HG03025 (cell line): ENCODE measurements around the gene ISOC1.
A peak's percentile ranks its signal among the peaks of the same experiment; 100 is the strongest.

Source experiments
- ATAC-seq: cut with Tn5 transposase; IDR thresholded peaks from one replicate; pipeline ENCODE4 v1.9.1; 2021; ENCODE audit warnings: mild to moderate bottlenecking, moderate library complexity; ENCODE audit not compliant: unreplicated experiment, low FRiP score

The ISOC1 gene

DNA sequence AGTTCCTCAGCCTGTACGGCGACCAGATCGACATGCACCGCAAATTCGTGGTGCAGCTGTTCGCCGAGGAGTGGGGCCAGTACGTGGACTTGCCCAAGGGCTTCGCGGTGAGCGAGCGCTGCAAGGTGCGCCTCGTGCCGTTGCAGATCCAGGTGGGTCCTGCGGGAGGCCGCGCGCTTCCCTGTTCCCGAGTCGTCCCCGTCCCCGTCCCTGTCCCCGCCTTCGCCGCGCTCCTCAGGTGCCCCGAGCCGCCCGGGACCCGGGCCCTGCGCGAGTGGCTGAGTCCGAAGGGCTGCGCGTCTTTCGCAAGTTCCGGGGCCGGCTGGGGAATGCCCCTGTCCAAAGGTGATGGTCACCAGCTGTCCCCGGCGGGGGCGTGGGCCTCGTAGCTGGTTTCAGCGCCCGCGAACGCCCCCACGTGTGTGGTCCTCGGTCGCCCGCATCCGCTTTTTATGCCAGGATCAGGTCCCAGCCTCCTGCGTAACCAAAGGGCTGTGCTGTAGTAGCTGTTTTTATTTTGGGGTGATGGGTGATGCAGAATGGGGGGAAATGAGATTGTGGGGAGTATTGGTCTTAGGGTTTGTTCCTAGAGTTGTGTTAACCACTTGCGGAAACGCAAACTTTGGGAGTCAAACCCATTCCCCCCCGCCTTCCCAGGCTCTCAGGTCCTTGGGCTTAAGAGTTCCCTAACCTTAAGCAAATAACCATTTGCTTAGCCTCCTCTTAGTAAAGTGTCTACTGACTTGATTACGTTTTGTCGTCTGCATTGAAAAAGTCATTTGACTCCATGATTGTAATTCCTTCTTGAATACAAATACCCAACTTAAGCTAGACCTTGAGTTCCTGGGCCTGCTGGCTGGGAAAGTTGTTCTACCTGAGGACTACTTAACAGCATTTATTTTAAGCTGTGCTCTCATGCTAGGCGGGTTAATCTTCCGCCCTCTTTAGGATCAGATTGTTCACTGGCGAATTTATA is 663 bp downstream of the ISOC1 start:
- peak; percentile 48 for ATAC-seq

DNA sequence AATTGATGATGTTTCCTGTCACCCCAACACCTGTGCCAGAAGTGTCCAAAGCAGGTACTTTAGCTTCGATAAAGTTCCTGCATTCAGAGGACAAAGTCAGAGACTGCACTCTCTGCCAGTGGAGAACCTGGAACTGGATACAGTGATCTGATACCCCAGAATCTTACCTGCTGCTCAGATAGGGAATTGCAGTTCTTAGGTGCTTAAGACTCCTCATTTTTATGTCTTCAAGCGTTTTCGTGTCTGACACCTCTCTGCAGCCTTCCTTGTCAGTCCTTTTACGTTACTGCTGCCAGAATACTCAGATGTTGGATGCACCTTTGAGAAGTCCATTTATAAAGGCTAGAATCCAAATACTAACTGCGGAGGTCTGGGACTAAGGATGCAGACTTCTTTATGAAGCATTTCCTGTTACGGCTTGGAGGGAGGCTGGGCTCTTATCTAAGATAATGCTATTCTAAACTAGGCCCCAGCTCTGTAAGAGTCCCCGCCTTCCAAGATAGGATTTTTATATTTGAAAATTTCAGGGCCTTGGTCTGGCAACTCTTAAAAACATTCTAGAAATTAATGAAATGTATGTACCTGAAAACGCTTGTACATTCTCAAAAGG is 1.9 kb downstream of the ISOC1 start:
- ATAC-seq, result no peak

DNA sequence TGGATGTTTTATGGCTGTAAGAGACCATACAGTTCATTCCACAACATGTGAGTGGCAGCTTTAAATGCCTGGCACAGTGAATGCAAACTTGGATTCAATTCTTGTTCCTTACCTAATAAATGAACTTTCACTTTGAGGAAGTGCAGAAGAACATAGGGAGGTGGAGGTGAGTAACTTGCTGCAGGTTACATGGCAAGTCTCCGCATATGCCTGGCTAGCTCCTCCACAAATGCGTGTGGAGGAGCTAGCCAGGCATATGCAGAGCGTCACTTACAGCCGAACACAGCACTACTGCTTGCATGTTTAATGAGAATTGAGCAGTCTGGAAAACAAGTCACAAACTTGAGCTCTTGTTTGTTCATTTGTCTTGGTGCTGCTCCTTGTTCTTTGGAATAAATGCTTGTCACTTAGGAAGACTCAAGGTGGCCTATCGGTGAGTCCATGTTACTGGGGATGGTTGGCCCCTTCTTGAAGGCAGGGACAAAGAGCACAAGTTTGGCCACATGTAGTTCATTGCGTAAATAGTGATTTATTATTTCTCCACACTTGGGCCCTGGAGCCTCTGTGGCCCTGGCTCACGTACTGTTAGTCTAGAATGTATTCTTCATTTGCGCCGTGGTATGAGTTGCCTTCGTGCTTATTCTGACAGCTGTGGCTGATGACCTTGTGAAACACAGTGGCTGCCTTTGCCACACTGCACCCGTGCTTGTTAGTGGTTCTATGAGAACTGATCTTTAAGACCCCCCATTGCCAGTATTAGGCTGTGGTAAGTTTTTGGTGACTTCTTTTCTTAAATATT is 3.1 kb downstream of the ISOC1 start:
- ATAC-seq, result no peak

DNA sequence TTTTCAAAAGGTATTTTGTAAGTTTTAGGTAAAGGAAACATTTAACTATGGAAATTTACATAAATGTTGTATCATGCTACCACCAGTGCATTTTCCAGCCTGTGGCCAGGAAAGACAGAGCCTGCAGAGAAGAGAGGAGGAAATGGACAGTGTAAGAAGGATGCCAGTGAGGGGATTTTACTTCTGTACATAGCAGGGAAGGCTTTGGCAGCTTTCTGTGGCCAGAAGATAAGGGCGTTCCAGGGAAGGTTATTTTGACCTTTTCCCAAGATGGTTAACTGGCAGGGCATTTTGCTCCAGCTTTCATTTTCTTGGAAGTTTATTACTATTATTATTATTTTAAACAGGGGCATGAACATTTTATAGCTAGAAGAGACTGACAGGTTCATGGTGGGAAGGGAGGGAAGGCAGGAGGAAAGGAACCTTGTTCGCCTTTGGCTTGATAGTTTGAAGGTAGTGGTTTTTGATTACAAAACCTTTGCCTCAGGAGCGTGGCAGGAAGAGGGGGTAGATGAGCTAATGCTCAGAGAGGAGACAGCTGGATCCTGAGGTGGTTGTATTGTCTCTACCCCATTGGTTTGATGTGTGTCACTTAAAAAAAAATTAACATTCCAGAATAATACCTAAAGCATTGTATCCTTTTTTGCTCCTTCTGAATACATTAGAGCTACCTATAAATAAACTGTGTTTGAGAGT is 4.1 kb downstream of the ISOC1 start:
- ATAC-seq, result no peak

DNA sequence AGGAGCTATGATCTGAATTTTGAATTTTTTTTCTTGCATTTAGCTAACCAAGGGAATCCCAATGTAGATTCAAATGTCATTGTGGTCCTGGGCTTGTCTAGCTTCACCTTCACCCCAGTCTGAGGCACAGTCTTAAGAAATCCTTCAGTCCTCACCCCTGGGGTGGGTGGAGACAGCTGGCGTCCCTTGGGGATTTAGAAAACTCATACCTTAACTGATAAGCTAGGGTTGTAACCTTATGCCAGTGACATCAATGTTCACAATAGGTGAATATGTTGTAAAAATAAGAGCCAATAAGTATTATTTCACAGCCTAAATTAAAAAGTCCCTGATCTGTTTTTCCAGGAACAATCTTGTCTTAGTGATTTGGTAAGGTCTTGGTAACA is 4.6 kb downstream of the ISOC1 start:
- ATAC-seq, result no peak

DNA sequence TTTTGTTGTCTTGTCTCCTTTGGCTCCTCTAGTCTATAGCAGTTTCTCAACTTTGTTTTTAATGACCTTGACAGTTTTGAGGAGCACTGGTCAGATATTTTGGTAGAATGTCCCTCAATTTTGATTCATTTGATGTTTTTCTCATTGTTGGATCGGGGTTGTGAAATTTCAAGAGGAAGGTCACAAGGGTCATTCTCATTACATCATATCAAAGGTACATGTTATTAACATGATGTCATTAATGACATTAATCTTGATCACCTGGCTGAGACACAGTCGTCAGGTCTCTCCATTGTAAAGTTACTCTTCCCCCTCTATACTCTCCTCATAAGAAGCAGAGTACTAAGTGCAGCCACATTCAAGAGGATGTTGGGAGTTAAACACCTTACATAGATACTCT is 7.2 kb downstream of the ISOC1 start:
- ATAC-seq, result no peak

DNA sequence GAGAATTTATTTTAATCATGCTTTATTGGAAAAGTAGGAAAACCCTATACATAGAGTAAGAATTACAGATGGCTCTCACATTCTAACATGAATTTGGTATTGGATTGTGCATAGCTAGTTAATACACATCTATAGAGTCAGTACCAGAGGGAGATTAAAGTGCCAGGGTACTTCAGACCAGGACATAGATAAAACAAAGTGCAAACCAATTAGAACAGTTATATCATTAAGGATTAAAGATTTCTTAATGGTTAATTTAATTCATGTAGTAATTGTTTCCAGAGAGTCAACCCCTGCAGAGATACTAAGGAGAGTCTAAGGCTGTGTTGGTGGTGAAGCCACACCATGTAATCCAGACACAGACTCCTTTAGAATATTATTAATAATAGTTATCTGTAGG is 8.8 kb downstream of the ISOC1 start:
- no peak for ATAC-seq

DNA sequence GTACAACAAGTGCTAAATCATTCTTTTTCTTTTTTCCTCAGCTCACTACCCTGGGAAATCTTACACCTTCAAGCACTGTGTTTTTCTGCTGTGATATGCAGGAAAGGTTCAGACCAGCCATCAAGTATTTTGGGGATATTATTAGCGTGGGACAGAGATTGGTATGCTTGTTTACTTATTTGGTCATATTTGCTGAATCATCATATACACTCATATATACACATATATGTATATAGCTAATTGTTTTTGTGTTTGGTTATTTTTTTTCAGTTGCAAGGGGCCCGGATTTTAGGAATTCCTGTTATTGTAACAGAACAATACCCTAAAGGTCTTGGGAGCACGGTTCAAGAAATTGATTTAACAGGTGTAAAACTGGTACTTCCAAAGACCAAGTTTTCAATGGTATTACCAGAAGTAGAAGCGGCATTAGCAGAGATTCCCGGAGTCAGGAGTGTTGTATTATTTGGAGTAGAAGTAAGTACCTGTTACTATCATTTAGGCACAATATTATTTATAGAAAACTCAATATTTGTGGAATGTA is 10.4 kb downstream of the ISOC1 start:
- ATAC-seq, result no peak

GRCh38 chr5:129107637-129108036 is 13.1 kb downstream of the ISOC1 start:
- no peak for ATAC-seq

DNA sequence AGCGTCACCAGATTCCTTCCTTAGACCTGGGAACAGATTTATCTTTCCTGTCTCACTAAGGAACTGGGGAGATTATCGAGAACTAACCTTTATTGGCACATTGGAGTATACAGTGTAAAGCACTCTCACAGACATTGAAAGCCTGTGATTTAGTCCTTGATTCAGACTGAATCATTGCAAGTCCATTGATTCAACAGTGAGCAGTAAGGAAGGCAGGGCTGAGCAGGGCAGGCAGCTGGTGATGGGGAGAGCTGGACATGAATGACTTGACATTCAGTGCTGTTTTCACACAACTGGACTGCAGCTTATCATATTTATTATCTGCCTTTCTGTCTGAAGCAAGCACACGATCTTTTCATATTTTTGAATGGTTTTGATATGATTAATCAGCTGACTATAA is 16.2 kb downstream of the ISOC1 start:
- no peak for ATAC-seq

- ATAC-seq, result no peak
Measured at GRCh38 chr5:129111351-129111750, 16.8 kb downstream of the ISOC1 start.

- ATAC-seq, result no peak
Measured at GRCh38 chr5:129112295-129112694, 17.7 kb downstream of the ISOC1 start.

DNA sequence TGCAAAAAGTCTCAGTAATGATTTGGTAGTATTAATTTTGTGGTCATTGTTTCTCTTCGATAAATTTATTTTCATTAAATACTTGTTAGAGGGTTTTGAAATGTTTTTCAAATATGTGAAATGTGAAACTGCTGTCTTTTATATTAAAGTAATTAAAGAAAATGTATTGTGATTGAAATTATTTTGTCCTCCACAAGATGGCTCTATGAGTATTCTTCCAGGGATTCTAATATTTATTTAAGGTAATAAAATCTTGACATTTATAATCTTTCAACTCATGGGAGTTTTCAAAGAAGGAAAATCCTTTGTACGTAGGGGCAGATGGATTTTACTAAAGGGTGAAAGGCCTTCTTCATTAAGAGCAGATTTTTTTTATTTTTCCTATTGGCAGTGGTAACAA is 19.3 kb downstream of the ISOC1 start:
- no peak for ATAC-seq

DNA sequence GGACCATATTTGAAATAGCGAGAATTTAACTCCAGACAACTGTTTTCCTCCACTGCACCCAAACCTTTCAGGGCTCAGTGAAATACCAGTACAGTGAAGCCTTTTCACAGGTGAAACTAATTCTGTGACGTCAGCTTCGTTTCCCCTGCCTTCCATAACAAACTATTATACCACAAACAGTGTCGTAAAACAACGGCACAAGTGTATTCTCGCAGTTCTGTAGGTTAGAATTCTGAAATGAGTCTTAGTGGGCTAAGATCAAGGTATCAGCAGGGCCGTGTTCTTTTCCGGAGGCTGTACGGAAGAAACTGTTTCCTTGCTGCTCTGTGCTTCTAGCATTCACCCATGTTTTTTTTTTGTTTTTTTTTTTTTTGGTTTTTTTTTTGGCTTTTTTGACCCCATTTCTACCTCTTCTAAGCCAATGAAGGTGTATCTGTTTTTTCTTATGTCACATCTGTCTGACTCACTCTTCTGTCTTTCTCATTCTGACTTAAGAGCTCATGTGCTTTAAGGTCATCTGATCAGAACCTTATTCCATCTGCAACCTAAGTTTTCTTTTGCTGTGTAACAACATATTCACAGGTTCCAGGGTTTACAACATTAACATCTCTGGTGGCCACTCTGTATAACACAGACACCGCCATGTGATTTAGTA is 20.1 kb downstream of the ISOC1 start:
- ATAC-seq, result no peak

- no peak for ATAC-seq
Measured at GRCh38 chr5:129115680-129116079, 21.1 kb downstream of the ISOC1 start.

DNA sequence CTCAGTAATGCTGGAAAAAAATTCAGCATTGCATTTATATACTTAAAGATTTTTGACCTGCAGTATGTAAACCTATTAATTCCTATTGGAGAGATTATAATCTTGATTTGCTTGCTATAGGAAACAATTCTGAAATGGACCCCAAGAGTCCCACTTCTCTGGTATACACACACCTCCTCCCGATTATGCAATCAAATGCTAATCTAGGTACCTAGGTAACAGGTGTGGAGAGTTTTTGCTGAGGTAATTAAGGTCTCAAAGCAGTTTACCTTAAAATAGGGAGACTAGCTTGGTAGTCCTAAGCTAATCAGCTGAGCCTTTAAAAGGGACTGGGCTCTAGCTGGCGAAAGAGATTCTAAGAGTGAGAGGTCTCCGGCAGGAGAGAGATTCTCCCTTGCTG is 22.2 kb downstream of the ISOC1 start:
- no peak for ATAC-seq

DNA sequence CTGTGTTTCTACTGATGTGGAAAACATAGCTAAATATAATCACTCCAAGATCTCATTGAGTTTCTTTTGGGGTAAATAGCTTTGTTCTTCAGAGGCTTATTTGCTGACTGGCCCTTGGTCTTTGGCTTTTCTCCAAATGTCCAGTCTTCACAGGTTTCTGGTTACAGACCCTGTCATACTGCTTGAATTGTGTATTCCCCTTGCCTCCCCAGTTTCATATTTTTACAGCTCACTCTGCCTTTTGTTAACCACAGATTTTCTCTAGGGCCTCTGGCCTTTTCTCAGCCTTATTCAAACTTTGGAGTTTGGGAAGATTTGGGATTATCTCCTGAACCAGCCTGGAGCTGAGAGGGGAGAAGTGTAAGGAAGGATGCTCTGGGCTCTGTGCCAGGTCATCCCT is 23.9 kb downstream of the ISOC1 start:
- ATAC-seq, result no peak

DNA sequence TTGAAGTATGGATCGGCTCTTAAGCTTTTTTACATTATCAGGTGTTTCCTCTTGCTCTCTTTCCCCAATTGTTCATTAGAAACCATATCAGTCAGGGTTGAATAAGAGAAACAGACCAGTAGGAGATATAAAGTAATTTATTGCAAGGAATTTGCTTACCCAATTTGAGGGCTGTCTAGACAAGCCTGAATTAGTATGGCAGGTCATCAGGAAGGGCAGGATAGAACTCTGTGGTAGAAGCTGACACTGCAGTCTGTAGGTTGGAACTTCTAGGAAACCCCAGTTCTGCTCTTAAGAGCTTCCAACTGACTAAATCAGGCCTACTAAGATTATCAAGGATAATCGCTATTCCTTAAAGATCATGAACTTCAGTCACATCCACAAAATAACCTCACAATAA is 24.3 kb downstream of the ISOC1 start:
- ATAC-seq, result no peak

DNA sequence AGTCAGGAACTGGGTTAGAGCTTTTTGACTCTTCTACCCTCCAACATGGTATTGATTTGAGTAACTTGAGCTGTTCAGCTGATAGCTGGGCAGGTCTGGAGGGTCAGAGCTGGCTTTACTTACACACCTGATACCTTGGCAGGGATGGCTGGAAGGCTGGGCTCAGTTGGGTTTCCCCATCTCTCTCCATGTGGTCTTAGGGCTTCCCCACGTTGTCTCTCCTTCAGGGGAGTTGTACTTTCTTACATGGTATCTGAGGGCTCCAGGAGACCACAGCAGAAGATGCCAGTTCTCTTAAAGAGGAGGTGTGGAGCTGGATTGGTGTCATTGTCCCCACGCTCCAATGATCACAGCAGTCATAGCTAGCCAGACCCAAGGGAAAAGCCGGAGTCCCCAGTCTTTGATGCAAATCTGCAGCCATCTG is 25.6 kb downstream of the ISOC1 start:
- ATAC-seq, result peak; percentile 63

GRCh38 chr5:129122560-129122959 is 28.0 kb downstream of the ISOC1 start:
- ATAC-seq, result no peak
